GM21367 (cell line): ENCODE measurements around the gene IL17RB.
A peak's percentile ranks its signal among the peaks of the same experiment; 100 is the strongest.

Experiments used
- ATAC-seq: cut with Tn5 transposase; IDR thresholded peaks from one replicate; pipeline ENCODE4 v1.9.1; 2021; ENCODE audit not compliant: unreplicated experiment

Gene IL17RB

DNA sequence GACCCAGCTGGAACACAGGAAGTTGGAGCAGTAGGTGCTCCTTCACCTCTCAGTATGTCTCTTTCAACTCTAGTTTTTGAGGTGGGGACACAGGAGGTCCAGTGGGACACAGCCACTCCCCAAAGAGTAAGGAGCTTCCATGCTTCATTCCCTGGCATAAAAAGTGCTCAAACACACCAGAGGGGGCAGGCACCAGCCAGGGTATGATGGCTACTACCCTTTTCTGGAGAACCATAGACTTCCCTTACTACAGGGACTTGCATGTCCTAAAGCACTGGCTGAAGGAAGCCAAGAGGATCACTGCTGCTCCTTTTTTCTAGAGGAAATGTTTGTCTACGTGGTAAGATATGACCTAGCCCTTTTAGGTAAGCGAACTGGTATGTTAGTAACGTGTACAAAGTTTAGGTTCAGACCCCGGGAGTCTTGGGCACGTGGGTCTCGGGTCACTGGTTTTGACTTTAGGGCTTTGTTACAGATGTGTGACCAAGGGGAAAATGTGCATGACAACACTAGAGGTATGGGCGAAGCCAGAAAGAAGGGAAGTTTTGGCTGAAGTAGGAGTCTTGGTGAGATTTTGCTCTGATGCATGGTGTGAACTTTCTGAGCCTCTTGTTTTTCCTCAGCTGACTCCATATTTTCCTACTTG, 11.9 kb downstream of the IL17RB start:
- no peak for ATAC-seq

DNA sequence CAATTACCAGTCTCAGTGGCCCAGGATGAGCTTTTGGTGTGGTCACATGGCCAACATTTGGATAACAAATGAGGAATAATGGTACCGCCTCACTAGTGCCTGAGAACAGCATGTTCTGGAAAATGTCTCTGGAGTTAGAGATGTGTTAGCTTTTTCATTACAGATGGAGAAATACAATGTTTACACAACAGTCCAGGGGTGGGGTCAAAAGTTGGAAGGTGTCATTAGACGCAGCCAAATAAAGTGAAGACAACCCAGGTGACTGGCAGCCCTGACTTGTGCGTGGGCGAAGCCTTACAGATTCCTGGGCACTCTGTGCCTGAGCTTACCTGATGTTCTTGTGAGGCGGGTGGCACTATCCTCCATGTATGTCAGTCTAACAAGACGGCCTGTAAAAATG, 12.8 kb downstream of the IL17RB start:
- no peak for ATAC-seq

DNA sequence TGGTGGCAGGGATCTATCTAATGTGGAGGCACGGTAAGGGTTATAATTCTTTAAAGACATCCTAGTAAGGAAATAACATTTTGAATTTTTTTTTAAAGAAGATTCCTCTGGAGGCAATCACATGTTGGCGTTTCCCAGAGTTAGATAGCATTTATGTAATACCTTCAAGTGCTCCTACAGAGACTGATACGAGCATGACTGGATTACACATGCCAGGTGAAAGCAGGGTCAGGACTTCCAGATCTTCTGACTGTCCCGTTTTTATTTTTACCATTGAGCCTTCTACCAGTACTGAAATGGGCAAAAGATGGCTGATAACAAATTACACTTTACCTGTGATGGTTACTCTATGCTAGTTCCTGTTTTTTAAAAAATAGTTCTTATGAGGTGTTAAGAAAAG, 13.8 kb downstream of the IL17RB start:
- ATAC-seq, result no peak

DNA sequence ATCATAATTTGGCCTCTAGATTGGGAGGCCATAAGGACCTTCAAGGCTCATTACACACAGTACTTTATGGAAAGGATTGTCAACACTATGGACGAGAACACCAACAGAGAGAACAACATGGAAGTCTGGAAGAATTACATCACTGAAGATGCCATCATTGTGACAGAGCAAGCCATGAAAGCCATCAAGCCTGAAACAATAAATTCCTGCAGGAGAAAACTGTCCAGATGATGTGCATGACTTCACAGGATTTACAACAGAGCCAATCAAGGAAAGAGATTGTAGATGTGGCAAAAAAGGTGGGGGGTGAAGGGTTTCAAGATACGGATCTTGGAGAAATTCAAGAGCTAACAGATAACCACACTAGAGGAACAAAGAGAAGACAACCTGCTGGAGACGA, 15.9 kb downstream of the IL17RB start:
- no peak for ATAC-seq

DNA sequence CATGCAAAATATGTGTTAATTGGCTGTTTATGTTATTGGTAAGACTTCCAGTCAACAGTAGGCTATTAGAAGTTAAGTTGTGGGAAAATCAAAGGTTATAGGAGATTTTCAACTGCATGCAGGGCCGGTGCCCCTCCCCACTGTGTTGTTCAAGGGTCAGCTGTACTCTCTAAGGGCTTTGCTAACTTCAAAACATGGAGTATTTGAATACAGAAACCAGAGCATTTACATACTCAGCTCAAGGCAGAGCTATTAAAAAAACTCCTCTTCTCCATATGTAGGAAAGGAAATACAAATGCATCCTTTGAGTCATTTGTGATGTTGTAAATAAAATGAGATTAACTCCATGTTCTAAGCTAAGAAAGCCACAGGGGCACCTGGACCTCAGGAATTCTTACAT, 16.8 kb downstream of the IL17RB start:
- no peak for ATAC-seq

DNA sequence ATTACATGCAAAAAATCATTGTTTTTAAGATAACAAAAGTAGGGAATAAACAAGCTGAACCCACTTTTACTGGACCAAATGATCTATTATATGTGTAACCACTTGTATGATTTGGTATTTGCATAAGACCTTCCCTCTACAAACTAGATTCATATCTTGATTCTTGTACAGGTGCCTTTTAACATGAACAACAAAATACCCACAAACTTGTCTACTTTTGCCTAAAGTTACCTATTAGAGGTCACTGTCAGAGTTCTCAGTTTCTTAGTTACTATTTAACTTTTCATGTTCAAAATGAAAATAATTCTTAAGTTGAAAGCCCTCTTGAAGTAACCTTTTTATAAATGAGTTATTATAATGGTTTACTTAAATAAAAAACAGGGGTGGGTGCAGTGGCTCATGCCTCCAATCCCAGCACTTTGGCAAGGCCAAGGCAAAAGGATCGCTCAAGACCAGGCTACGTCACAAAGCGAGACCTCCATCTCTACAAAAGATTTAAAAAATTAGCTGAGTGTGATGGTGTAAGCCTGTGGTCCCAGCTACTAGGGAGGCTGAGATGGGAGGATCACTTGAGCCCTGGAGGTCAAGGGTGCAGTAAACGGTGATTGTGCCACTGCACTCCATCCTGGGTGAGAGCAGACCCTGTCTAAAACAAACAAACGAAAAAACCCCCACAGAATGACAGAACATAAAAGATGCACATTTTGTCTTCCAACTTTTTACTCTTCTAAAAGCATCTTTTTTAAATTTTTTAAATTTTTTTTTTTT, 19.5 kb downstream of the IL17RB start:
- no peak for ATAC-seq

DNA sequence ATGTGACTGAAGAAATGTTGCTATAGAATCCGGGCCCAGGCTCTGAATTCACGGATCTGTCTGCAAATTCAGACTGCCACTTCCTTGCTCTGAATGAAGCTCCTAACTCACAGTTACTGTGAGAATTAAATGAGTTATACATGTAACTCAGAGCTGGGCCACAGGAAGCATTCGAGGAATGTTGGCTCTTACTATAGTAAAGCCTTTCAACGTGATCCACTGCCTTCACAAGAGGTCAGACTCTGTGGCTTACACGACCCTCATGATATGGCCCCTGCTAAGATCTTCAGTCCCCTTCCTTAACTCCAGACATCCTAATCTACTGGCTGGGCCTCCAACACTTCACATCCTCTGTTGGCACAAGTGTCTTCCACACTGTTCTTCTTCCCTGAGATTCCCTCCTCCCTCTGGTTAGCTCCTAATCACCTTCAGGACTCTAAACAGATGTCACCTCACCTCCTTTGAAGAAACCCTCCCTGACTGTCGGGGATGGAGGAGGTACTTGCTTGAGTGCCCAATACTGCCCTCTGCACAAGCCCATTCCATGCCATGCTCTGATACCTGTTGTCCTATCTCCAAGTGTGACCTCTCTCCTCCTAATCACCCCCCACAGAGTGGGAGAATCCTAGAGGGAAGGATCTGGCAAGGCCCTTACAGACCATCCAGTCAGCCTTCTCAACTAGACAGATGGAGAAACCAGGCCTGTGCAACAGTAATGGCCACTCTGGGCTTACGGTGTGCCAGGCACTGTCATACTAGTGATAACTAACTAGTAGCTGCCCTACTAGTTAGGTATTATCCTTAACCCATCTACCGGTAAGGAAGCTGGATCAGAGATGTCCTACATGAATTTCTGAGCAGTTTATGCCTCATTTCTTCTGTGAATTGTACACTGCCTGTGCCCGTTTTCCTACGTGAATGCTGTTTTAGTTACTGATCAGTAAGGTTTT, 34.3 kb downstream of the IL17RB start:
- ATAC-seq, result no peak

DNA sequence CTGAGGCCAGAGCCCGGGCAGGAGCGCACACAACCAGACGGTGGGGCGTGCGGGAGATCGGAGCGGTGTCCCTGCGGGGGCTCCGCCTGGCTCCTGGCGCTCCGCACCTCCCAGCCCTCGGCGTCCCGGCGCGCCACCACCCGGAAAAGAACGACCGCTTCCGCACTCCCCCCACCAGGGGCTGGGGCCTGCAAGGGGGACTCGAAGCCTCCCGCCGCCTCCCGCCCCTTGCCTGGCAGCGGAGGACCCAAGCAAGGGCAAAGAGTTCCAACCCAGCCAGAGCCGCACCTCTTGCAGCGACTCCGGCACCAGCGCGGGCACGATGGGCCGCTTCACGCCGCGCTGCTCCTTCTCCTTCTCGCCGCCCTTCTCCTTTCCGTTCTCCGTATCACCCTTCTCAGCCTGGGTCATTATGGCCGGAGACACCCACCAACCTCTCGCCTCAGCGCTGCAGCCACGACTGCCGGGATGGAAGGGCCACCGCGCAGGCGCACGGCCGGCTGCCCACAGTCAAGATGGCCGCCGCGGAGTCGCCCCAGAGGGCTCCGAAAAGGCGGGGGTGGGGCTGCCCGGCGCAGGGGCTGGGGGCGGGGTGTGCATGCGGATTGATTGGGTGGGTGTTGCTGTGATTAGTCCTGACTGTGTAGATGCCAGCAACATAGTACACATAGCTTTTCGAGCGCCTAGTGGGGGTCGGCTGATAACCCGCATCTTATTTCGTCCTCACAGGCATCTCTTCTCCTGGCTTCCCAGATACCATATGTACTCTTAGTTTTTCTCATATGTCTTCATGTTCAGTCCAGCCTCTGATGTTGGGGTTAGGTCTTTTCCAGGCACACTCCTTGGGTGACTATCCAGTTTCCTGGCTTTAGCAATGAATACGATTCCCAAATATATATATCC, 35.6 kb downstream of the IL17RB start, which contains the start of gene ACTR8:
ACTR8 (minus strand) TSS at position 462 of the 903 bp plus-strand sequence; CDS start at position 411, 51 bp downstream.
- ATAC-seq, result peak; percentile 68

DNA sequence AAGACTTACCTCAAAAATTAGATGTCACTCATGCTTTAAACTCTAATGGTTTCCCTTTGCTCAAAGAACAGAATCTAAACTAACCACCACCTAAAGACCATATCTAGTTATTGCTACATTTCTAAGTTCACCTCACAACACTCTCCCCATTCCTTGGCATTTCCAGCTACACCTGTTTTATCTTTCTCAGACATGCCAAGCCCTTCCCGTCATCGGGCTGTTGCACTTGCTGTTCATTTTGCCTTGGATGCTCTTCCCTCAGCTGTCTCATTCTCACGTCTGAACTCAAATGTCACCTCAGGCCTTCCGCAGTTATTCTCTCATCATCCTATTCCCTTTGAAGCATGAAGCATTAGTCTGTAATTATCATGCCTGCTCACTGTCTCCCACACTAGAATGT, 36.6 kb downstream of the IL17RB start:
- no peak for ATAC-seq

DNA sequence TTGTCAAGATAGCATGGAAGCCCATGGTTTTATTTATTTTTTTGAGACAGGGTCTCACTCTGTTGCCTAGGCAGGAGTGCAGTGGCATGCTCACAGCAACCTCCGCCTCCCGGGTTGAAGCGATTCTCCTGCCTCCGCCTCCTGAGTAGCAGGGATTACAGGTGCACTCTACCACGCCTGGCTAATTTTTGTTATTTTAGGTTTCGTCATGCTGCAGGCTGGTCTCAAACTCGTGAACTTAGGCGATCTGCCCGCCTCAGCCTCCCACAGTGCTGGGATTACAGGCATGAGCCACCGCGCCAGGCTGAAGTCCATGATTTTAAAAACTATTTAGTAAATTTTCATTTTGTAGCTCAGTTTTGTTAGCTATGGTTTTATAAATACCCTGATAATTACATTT, 38.3 kb downstream of the IL17RB start:
- ATAC-seq, result no peak

DNA sequence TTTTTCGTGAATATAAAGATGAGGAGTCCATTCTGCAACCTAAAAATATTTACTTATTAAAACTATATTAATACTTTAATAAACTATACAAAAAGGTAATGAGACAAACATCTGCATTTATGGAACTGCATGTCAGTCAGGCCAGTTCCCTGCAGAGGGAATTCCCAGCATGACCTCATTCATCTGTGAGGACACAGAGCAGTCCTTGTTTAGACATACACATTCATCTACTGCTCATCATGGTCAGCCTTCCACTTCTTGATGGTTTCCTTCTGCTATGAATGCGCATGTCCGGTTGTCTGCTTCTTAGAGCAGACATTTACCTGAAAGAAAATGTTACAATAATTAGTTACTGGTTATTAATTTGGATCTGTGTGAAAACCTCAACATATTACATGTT, 38.9 kb downstream of the IL17RB start:
- ATAC-seq, result no peak

DNA sequence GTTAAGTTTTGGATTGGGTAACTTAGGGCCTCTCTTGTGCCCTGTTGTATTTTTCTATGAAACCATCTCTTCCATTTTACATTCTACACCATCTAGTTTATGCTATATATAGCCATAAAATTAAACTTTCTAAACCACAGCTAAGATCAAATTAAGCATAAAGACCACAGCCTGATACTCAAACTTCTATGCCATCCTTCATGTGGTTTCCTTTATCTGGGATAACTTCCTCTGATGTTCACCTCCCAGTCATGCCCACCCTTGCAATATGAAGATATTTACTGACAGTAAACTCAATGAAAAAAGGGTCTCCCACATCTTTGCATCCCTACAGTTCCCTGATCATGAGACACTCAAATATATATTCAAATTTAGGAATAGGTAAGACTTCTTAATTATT, 41.1 kb downstream of the IL17RB start:
- ATAC-seq, result no peak

DNA sequence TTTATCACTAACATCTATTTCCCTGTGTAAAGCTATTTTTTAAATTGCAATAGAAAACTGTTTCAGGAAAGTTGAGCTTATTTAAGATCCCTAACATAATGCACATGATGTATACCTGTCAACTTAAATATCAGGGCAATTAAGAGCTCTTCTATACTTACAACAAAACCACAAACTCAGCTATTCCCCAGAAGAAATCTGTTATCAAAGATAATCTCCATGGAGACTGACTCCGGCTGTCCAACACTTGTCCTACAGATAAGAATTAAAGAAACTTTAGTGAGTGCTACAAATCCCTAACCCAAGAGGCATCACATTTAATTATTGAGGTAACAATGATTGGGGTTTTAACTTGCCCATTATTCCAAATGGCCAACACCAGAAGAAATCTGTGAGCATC, 41.9 kb downstream of the IL17RB start:
- no peak for ATAC-seq

DNA sequence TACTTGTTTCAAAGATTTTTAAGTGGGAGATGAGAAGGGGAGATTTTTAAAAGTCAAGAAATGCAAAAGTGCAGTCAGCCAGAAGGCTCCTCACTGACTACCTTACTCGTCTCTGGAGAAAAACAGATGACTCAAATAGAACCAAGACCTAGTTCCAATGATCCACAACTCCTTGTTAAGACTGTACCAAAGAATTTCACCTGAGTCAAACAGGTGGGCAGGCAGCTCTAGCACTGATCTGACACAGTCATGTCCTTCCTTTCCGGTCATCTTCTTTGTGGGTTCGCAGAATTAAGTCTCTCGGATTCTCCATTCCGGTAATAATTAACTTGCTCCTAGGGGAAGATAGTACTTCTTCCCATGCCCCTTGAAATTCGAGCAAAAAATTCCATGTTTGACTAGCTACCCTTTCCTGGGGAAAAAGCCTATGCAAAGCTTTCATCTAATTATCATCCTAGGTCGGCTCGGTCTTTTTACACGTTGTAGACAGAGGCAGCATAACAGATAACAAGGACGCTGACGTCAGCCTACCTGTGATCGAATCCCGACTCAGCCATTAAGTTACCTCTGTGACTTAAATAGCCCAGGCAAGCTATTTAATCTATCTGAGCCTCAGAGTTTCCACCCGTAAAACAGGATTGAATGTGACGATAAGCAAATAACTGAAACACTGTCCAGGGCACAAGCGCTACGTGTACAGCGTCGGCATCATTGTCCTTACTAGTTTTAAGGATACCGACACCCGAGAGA, 44.5 kb downstream of the IL17RB start:
- no peak for ATAC-seq

DNA sequence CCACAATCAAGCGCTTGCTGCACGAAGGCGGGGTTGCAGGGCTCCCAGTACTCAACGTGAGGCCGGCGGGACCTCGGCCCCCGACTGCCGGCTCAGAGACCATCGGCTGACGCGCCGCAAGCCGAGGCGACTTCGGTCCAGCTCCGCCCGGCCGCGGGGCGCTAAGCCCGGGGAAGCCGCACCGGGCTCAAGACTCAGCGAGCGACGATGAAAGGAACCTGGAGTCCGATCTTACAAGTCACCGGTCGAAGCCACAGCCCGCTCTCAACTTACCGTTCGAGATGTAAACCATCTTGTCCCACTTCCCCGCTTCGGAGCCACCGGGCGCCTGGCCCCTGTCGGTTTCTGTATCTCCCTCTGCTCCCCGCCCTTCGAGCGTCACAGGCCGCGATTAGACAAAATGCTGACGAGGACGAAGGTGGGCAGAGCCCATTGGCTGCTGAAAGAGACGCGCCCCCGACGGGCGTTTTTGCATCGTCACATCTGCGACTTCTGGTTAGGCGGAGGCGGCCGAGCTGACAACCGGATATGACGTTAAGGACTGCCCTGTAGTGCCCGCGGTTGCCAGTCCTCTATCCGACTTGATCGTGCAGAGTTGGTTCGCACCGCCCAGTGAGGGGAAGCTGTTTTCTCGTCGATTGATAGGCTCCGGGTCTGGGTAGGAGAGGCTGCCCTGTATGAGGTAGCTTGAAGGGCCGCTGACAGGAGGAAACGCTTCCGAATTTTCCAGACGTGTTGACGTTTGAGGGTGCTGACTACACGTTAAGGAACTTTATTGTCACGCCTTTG, 45.3 kb downstream of the IL17RB start, which contains the start of gene SELENOK:
SELENOK (minus strand) TSS at position 363 of the 789 bp plus-strand sequence.
- ATAC-seq, result peak; percentile 92

DNA sequence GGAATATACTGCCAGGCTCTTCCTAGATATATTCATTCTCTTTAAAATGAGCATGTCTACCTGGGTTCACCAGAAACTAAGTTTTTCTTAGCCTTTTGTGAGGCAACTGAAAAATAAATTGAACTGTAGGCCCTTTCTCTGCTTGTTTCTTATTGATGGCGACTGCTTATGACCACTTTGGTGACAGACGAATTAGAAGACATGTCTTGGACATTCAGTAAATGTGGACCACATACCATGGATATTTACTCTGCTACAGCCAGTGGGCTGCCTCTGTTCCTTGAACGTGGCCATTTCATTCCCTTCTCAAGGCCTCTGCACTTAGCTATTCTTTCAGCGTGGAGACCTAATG, 45.9 kb downstream of the IL17RB start:
- no peak for ATAC-seq

DNA sequence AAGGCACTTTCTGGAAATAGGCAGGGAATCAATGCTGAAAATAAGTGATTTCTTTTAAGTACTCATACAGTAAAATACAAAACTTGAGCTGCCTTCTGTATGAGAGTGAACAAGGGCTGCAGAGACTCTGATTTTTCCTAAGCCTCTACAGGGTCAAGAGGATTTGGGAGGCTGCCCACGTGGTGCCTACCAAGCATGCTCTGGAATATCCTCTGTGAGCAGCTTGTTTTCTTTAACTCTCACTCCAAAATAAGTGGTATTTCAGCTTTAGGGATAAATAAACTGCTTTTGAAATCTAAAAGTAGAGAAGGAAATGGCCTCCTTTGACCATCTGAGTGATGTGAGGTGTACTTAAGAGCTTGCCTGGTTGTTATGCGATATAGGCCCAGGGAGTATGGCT, 53.4 kb downstream of the IL17RB start:
- no peak for ATAC-seq

DNA sequence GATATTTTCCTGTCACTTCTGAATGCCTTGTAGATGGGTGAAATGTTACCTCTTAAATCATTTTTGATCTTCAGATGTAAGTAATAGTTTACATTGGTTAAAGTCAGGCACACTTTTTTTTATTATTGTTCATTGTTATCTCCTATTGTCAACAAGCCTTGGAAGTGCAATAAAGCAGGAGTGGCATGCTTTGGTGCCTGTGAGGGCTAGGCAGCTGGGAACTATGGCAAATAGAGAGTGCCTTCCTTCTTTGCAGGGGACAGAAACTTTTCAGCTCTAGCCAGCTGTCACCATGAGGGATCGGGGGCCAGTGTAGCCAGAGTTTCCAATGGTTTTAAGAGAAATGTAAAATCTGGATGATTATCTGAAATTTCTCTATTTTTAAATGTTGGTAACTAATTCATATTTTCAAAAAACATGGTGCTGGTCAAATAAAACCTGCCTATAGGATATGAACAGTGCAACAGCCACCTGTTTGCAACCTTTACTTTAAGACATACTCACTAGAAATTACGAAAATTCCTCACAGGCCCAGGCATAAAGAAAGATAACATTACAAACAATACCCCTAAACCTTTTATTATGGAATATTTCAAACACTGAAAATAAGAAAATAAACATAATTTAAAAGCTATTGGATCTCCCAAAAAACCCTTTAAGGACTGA, 54.4 kb downstream of the IL17RB start:
- no peak for ATAC-seq
